GM23338 (cell line): Measurements from ENCODE around the gene CTXN1. TPM values are rescaled to one million over a fixed set of nuclear protein-coding genes. Genes with fewer than 3 reads are reported as not detected.

ENCODE experiments used
- ATAC-seq: fragments of 200-7000 bp; cut with Tn5 transposase; 3 replicates; pipeline ENCODE4 v1.9.1; 2020
- DNase-seq: peaks from one replicate; pipeline ENCODE4 v3.0.0-alpha.2; 2015; ENCODE audit warnings: low spot score
- H2AFZ ChIP-seq: fragments of 200-600 bp; sonication (generic); 2 replicates; pipeline ENCODE4 v1.8.0; 2016; ENCODE audit warnings: antibody characterized with exemption, mild to moderate bottlenecking, moderate library complexity
- H3F3A ChIP-seq: fragments of 200-600 bp; sonication (generic); replicated peaks from 2 replicates; pipeline ENCODE4 v1.8.0; 2017; ENCODE audit warnings: antibody characterized with exemption, mixed run types, low read depth
- H3K27ac ChIP-seq: fragments of 200-600 bp; sonication (generic); 2 replicates; pipeline ENCODE4 v1.6.1; 2016; ENCODE audit warnings: low read depth
- H3K27me3 ChIP-seq: fragments of 200-600 bp; sonication (generic); 2 replicates; pipeline ENCODE4 v1.8.0; 2016; ENCODE audit warnings: mild to moderate bottlenecking, mixed run types, moderate library complexity; ENCODE audit not compliant: insufficient read depth
- H3K36me3 ChIP-seq: fragments of 200-600 bp; sonication (generic); 2 replicates; pipeline ENCODE4 v1.8.0; 2016; ENCODE audit warnings: mild to moderate bottlenecking; ENCODE audit not compliant: insufficient read depth
- H3K4me1 ChIP-seq: fragments of 200-600 bp; sonication (generic); 2 replicates; pipeline ENCODE4 v1.8.0; 2016; ENCODE audit warnings: mild to moderate bottlenecking, moderate library complexity; ENCODE audit not compliant: insufficient read depth
- H3K4me2 ChIP-seq: fragments of 200-600 bp; sonication (generic); 2 replicates; pipeline ENCODE4 v1.7.1; 2017; ENCODE audit warnings: mixed run types
- H3K4me3 ChIP-seq: fragments of 200-600 bp; sonication (generic); 2 replicates; pipeline ENCODE4 v1.6.1; 2016; ENCODE audit warnings: mixed run types
- H3K79me2 ChIP-seq: fragments of 200-600 bp; sonication (generic); replicated peaks from 2 replicates; pipeline ENCODE4 v1.8.0; 2017; ENCODE audit warnings: mild to moderate bottlenecking; ENCODE audit not compliant: insufficient read depth
- H3K9me2 ChIP-seq: fragments of 200-600 bp; sonication (generic); 2 replicates; pipeline ENCODE4 v1.8.0; 2017; ENCODE audit not compliant: insufficient read depth
- H4K20me1 ChIP-seq: fragments of 200-600 bp; sonication (generic); replicated peaks from 2 replicates; pipeline ENCODE4 v1.8.0; 2017; ENCODE audit warnings: mild to moderate bottlenecking; ENCODE audit not compliant: insufficient read depth
- H3K27ac Mint-ChIP-seq: 2 replicates; pipeline ENCODE4 v1.8.0; 2020; ENCODE audit warnings: inconsistent platforms, mild to moderate bottlenecking, moderate library complexity, mixed read lengths
- H3K27me3 Mint-ChIP-seq: 3 replicates; pipeline ENCODE4 v1.8.0; 2022; ENCODE audit warnings: low read depth, mild to moderate bottlenecking, moderate library complexity, mixed read lengths, inconsistent platforms; ENCODE audit not compliant: insufficient read depth, poor library complexity
- H3K36me3 Mint-ChIP-seq: 3 replicates; pipeline ENCODE4 v1.8.0; 2021; ENCODE audit warnings: low read depth, mild to moderate bottlenecking, inconsistent platforms, moderate library complexity, mixed read lengths
- H3K4me1 Mint-ChIP-seq: 3 replicates; pipeline ENCODE4 v1.8.0; 2020; ENCODE audit warnings: mild to moderate bottlenecking, inconsistent platforms, mixed read lengths
- H3K4me3 Mint-ChIP-seq: 3 replicates; pipeline ENCODE4 v1.8.0; 2021; ENCODE audit warnings: moderate library complexity, mild to moderate bottlenecking, inconsistent platforms, mixed read lengths
- H3K9me3 Mint-ChIP-seq: 3 replicates; pipeline ENCODE4 v1.8.0; 2020; ENCODE audit warnings: moderate library complexity, mild to moderate bottlenecking, inconsistent platforms, mixed read lengths
- CREB1 ChIP-seq: fragments of 250-450 bp; sonication (Bioruptor Pico); IDR thresholded peaks from 2 replicates; pipeline ENCODE4 v1.5.0; 2020; ENCODE audit warnings: low read depth, mild to moderate bottlenecking, moderate library complexity
- EZH2 ChIP-seq: fragments of 200-600 bp; sonication (generic); IDR thresholded peaks from one replicate; pipeline ENCODE4 v1.8.0; 2017; ENCODE audit warnings: antibody characterized with exemption, mild to moderate bottlenecking, low read depth; ENCODE audit not compliant: unreplicated experiment
- JUNB ChIP-seq: IDR thresholded peaks from one replicate; pipeline ENCODE4 v1.6.1; 2016; ENCODE audit warnings: antibody characterized with exemption; ENCODE audit not compliant: unreplicated experiment
- POLR2AphosphoS5 ChIP-seq: IDR thresholded peaks from 2 replicates; pipeline ENCODE4 v1.6.1; 2016; ENCODE audit warnings: antibody characterized with exemption, low read depth
- polyA plus RNA-seq: library from polyadenylated mRNA; unstranded; fragments of >200 nt; fragmentation: Nextera tagmentation; extraction: Ambion mirVana; gene quantifications from 2 replicates; pipeline ENCODE4 v1.2.1, GENCODE V29; 2016
- total RNA-seq: library from RNA; depleted of rRNA; stranded (reverse); fragments of >200 nt; shearing (Covaris generic); gene quantifications from 2 replicates; pipeline ENCODE4 v1.2.3, GENCODE V29; 2014
- TF ChIP-seq, protein P1 (sequence below): IDR thresholded peaks from one replicate; pipeline ENCODE4 v1.6.1; 2018; ENCODE audit warnings: antibody characterized with exemption; ENCODE audit not compliant: unreplicated experiment
- TF ChIP-seq, protein P2 (sequence below), 2 experiments: fragments of 200-600 bp in 1 of 2; sonication (generic) in 1 of 2; conservative IDR thresholded peaks; 2 replicates each; pipeline versions ENCODE4 v1.5.1 to v1.6.1; 2016 to 2017; ENCODE audit warnings: antibody characterized with exemption in 2 of 2, low read depth in 2 of 2, mild to moderate bottlenecking in 2 of 2, moderate library complexity in 1 of 2
- TF ChIP-seq, protein P3 (sequence below): IDR thresholded peaks from 2 replicates; pipeline ENCODE4 v1.6.1; 2016; ENCODE audit warnings: antibody characterized with exemption
- TF ChIP-seq, protein P4 (sequence below): fragments of 250-450 bp; sonication (Bioruptor Pico); IDR thresholded peaks from 2 replicates; pipeline ENCODE4 v1.5.0; 2020; ENCODE audit warnings: mild to moderate bottlenecking, moderate library complexity

Gene CTXN1
- total and polyA plus RNA-seq, 2 experiments from 2014 or later = 22.5 to 52.4 TPM

DNA sequence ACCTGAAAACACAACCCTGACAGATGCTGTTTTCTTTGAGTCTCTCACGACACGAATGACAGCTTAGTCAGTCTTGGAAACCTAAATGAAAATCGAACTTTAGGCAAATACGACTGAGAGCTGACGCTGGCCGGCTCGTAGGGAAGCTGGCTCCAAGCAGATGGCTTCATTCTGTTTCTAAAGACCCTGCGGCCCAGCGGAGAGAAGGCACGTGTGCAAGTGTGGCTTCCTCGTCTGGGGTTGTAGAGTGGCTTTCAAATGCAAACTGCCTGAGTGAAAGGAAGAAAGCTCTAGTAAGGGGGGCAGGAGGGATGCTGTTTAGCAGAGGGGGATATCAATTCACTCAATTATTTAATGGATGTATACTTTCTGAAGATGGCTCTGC is 43.6 kb upstream of the CTXN1 start:
- Histone ChIP-seq H3K4me1 (peaks cover 15% of the 10 kb centered on the region), H2AFZ (no peak overlapping the region), H3K36me3 (peaks cover 35% of the 10 kb centered on the region), H3K4me3 (no peak overlapping the region), H3K4me2 (peak overlapping the region; percentile 29), H4K20me1 (peaks cover 31% of the 10 kb centered on the region; the same call in 1 of the 2 replicates), H3K9me2 (no peaks in the 10 kb centered on the region), H3K27ac (peak overlapping the region; percentile 27), H3K79me2 (no peaks in the 10 kb centered on the region; the same call in 1 of the 2 replicates), H3K27me3 (no peaks in the 10 kb centered on the region), H3F3A (peaks cover 51% of the 10 kb centered on the region)
- Mint-ChIP-seq H3K4me3 (no peak overlapping the region; the same call in 2 of the 3 replicates), H3K9me3 (no peaks in the 10 kb centered on the region), H3K36me3 (peaks cover 73% of the 10 kb centered on the region), H3K27ac (peak overlapping the region; percentile 42), H3K27me3 (peaks cover 23% of the 10 kb centered on the region), H3K4me1 (peaks cover 23% of the 10 kb centered on the region)
- DNase-seq (peak; percentile 87), ATAC-seq (peak; percentile 82)
- TF ChIP-seq CREB1 (no peak), POLR2AphosphoS5 (0 out of 2 replicates have a peak, but pooled peaks have one; percentile 20), EZH2 (no peak), JUNB (no peak)
- TF ChIP-seq, protein P1, sequence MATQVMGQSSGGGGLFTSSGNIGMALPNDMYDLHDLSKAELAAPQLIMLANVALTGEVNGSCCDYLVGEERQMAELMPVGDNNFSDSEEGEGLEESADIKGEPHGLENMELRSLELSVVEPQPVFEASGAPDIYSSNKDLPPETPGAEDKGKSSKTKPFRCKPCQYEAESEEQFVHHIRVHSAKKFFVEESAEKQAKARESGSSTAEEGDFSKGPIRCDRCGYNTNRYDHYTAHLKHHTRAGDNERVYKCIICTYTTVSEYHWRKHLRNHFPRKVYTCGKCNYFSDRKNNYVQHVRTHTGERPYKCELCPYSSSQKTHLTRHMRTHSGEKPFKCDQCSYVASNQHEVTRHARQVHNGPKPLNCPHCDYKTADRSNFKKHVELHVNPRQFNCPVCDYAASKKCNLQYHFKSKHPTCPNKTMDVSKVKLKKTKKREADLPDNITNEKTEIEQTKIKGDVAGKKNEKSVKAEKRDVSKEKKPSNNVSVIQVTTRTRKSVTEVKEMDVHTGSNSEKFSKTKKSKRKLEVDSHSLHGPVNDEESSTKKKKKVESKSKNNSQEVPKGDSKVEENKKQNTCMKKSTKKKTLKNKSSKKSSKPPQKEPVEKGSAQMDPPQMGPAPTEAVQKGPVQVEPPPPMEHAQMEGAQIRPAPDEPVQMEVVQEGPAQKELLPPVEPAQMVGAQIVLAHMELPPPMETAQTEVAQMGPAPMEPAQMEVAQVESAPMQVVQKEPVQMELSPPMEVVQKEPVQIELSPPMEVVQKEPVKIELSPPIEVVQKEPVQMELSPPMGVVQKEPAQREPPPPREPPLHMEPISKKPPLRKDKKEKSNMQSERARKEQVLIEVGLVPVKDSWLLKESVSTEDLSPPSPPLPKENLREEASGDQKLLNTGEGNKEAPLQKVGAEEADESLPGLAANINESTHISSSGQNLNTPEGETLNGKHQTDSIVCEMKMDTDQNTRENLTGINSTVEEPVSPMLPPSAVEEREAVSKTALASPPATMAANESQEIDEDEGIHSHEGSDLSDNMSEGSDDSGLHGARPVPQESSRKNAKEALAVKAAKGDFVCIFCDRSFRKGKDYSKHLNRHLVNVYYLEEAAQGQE = no peak
- TF ChIP-seq, protein P2, sequence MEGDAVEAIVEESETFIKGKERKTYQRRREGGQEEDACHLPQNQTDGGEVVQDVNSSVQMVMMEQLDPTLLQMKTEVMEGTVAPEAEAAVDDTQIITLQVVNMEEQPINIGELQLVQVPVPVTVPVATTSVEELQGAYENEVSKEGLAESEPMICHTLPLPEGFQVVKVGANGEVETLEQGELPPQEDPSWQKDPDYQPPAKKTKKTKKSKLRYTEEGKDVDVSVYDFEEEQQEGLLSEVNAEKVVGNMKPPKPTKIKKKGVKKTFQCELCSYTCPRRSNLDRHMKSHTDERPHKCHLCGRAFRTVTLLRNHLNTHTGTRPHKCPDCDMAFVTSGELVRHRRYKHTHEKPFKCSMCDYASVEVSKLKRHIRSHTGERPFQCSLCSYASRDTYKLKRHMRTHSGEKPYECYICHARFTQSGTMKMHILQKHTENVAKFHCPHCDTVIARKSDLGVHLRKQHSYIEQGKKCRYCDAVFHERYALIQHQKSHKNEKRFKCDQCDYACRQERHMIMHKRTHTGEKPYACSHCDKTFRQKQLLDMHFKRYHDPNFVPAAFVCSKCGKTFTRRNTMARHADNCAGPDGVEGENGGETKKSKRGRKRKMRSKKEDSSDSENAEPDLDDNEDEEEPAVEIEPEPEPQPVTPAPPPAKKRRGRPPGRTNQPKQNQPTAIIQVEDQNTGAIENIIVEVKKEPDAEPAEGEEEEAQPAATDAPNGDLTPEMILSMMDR (conservative IDR thresholded peaks at IDR 0.05; ENCODE audit: low read depth in 2 of 2) = no peak; a peak in 1 of 4 replicates
- TF ChIP-seq, protein P3, sequence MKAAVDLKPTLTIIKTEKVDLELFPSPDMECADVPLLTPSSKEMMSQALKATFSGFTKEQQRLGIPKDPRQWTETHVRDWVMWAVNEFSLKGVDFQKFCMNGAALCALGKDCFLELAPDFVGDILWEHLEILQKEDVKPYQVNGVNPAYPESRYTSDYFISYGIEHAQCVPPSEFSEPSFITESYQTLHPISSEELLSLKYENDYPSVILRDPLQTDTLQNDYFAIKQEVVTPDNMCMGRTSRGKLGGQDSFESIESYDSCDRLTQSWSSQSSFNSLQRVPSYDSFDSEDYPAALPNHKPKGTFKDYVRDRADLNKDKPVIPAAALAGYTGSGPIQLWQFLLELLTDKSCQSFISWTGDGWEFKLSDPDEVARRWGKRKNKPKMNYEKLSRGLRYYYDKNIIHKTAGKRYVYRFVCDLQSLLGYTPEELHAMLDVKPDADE = no peak
- TF ChIP-seq, protein P4, sequence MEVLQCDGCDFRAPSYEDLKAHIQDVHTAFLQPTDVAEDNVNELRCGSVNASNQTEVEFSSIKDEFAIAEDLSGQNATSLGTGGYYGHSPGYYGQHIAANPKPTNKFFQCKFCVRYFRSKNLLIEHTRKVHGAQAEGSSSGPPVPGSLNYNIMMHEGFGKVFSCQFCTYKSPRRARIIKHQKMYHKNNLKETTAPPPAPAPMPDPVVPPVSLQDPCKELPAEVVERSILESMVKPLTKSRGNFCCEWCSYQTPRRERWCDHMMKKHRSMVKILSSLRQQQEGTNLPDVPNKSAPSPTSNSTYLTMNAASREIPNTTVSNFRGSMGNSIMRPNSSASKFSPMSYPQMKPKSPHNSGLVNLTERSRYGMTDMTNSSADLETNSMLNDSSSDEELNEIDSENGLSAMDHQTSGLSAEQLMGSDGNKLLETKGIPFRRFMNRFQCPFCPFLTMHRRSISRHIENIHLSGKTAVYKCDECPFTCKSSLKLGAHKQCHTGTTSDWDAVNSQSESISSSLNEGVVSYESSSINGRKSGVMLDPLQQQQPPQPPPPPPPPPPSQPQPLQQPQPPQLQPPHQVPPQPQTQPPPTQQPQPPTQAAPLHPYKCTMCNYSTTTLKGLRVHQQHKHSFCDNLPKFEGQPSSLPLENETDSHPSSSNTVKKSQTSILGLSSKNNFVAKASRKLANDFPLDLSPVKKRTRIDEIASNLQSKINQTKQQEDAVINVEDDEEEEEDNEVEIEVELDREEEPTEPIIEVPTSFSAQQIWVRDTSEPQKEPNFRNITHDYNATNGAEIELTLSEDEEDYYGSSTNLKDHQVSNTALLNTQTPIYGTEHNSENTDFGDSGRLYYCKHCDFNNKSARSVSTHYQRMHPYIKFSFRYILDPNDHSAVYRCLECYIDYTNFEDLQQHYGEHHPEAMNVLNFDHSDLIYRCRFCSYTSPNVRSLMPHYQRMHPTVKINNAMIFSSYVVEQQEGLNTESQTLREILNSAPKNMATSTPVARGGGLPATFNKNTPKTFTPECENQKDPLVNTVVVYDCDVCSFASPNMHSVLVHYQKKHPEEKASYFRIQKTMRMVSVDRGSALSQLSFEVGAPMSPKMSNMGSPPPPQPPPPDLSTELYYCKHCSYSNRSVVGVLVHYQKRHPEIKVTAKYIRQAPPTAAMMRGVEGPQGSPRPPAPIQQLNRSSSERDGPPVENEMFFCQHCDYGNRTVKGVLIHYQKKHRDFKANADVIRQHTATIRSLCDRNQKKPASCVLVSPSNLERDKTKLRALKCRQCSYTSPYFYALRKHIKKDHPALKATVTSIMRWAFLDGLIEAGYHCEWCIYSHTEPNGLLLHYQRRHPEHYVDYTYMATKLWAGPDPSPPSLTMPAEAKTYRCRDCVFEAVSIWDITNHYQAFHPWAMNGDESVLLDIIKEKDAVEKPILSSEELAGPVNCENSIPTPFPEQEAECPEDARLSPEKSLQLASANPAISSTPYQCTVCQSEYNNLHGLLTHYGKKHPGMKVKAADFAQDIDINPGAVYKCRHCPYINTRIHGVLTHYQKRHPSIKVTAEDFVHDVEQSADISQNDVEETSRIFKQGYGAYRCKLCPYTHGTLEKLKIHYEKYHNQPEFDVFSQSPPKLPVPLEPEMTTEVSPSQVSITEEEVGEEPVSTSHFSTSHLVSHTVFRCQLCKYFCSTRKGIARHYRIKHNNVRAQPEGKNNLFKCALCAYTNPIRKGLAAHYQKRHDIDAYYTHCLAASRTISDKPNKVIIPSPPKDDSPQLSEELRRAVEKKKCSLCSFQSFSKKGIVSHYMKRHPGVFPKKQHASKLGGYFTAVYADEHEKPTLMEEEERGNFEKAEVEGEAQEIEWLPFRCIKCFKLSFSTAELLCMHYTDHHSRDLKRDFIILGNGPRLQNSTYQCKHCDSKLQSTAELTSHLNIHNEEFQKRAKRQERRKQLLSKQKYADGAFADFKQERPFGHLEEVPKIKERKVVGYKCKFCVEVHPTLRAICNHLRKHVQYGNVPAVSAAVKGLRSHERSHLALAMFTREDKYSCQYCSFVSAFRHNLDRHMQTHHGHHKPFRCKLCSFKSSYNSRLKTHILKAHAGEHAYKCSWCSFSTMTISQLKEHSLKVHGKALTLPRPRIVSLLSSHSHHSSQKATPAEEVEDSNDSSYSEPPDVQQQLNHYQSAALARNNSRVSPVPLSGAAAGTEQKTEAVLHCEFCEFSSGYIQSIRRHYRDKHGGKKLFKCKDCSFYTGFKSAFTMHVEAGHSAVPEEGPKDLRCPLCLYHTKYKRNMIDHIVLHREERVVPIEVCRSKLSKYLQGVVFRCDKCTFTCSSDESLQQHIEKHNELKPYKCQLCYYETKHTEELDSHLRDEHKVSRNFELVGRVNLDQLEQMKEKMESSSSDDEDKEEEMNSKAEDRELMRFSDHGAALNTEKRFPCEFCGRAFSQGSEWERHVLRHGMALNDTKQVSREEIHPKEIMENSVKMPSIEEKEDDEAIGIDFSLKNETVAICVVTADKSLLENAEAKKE = no peak
